A549 treated with Mapracorat at 1 μM for 4 hours (cell line): ENCODE results near the gene TAF11. TPM values are rescaled to one million over a fixed set of nuclear protein-coding genes. Genes with fewer than 3 reads are reported as not detected.

ENCODE experiments used
- total RNA-seq: library from RNA; stranded (reverse); fragments of 200-300 nt; extraction: Qiagen RNA extraction; gene quantifications from 5 replicates; pipeline ENCODE4 v1.2.3, GENCODE V29; 2022

TAF11 gene
- total RNA-seq = 18.3 to 21.8 TPM (median 19.3 TPM) in 5 replicates

GRCh38 chr6:34887753-34888513 is at the start of gene TAF11:
TAF11 (minus strand) TSS chr6:34888042; CDS start chr6:34887957, 85 bp downstream.

GRCh38 chr6:34888874-34889555 is 1.2 kb upstream of the TAF11 start, which contains the start of gene ANKS1A:
ANKS1A (plus strand) TSS chr6:34889255; CDS start chr6:34889403, 148 bp downstream.

Other genes with a start within 250 kb of the TAF11 start
- gene ILRUN, start 191.3 kb downstream of the TAF11 start, total RNA-seq = 30.3 to 34.7 TPM (median 31.7 TPM) in 5 replicates
- 202 to 225 TPM (median 218 TPM) in 5 replicates for gene SNRPC, start 130.5 kb downstream of the TAF11 start, total RNA-seq
- 4.2 to 5.9 TPM (median 5.0 TPM) in 5 replicates for gene BLTP3A, start 96.0 kb downstream of the TAF11 start, total RNA-seq
- 5.0 to 7.6 TPM (median 6.8 TPM) in 5 replicates for gene ANKS1A, start 1.2 kb upstream of the TAF11 start, total RNA-seq